Measurements from ENCODE around the gene NFASC.

Gene NFASC

GRCh38 chr1:204836856-204837255 lies 33.8 kb upstream of the NFASC start:
- no peak overlapping the region for H3K27ac ChIP-seq (ENCODE audit: low read depth, low read length)
- no peak overlapping the region for H3K9ac ChIP-seq (ENCODE audit: low read depth, low read length)
- H3K9me3 ChIP-seq (ENCODE audit: control insufficient read depth, insufficient read depth, low read length) = no peaks in the 10 kb centered on the region
- no peaks in the 10 kb centered on the region for H3K27me3 ChIP-seq (ENCODE audit: control insufficient read depth, insufficient read depth, low read length)
- peaks cover 7% of the 10 kb centered on the region for H3K4me1 ChIP-seq (ENCODE audit: control insufficient read depth, insufficient read depth, low read length)
- H3K36me3 ChIP-seq (ENCODE audit: control insufficient read depth, insufficient read depth, low read length) = no peaks in the 10 kb centered on the region
- no peak overlapping the region for H3K4me3 ChIP-seq (ENCODE audit: low read depth, low read length)

- Histone ChIP-seq H3K9ac (ENCODE audit: low read depth, low read length) (no peak overlapping the region), H3K27me3 (ENCODE audit: control insufficient read depth, insufficient read depth, low read length) (no peaks in the 10 kb centered on the region), H3K36me3 (ENCODE audit: control insufficient read depth, insufficient read depth, low read length) (no peaks in the 10 kb centered on the region), H3K9me3 (ENCODE audit: control insufficient read depth, insufficient read depth, low read length) (no peaks in the 10 kb centered on the region), H3K4me3 (ENCODE audit: low read depth, low read length) (no peak overlapping the region), H3K27ac (ENCODE audit: low read depth, low read length) (no peak overlapping the region), H3K4me1 (ENCODE audit: control insufficient read depth, insufficient read depth, low read length) (peaks cover 7% of the 10 kb centered on the region)
These were observed 33.1 kb upstream of the NFASC start for GRCh38 chr1:204837440-204838084.

GRCh38 chr1:204841316-204841715 lies 29.3 kb upstream of the NFASC start:
- no peak overlapping the region for H3K4me3 ChIP-seq (ENCODE audit: low read depth, low read length)
- peaks cover 4% of the 10 kb centered on the region; the same call in 1 of the 2 replicates for H3K4me1 ChIP-seq (ENCODE audit: control insufficient read depth, insufficient read depth, low read length)
- H3K27ac ChIP-seq (ENCODE audit: low read depth, low read length) = no peak overlapping the region
- no peaks in the 10 kb centered on the region for H3K9me3 ChIP-seq (ENCODE audit: control insufficient read depth, insufficient read depth, low read length)
- no peak overlapping the region for H3K9ac ChIP-seq (ENCODE audit: low read depth, low read length)
- no peaks in the 10 kb centered on the region for H3K27me3 ChIP-seq (ENCODE audit: control insufficient read depth, insufficient read depth, low read length)
- no peaks in the 10 kb centered on the region for H3K36me3 ChIP-seq (ENCODE audit: control insufficient read depth, insufficient read depth, low read length)

- Histone ChIP-seq H3K27ac (ENCODE audit: low read depth, low read length) (no peak overlapping the region), H3K4me3 (ENCODE audit: low read depth, low read length) (no peak overlapping the region), H3K9ac (ENCODE audit: low read depth, low read length) (no peak overlapping the region), H3K4me1 (ENCODE audit: control insufficient read depth, insufficient read depth, low read length) (peaks cover 4% of the 10 kb centered on the region; the same call in 1 of the 2 replicates), H3K27me3 (ENCODE audit: control insufficient read depth, insufficient read depth, low read length) (no peaks in the 10 kb centered on the region), H3K9me3 (ENCODE audit: control insufficient read depth, insufficient read depth, low read length) (no peaks in the 10 kb centered on the region), H3K36me3 (ENCODE audit: control insufficient read depth, insufficient read depth, low read length) (no peaks in the 10 kb centered on the region)
These were observed 28.9 kb upstream of the NFASC start for GRCh38 chr1:204841798-204842197.

GRCh38 chr1:204842369-204842768 lies 28.3 kb upstream of the NFASC start:
- peaks cover 4% of the 10 kb centered on the region; the same call in 1 of the 2 replicates for H3K4me1 ChIP-seq (ENCODE audit: control insufficient read depth, insufficient read depth, low read length)
- no peak overlapping the region for H3K27ac ChIP-seq (ENCODE audit: low read depth, low read length)
- H3K27me3 ChIP-seq (ENCODE audit: control insufficient read depth, insufficient read depth, low read length) = no peaks in the 10 kb centered on the region
- no peak overlapping the region for H3K9ac ChIP-seq (ENCODE audit: low read depth, low read length)
- no peaks in the 10 kb centered on the region for H3K9me3 ChIP-seq (ENCODE audit: control insufficient read depth, insufficient read depth, low read length)
- no peak overlapping the region for H3K4me3 ChIP-seq (ENCODE audit: low read depth, low read length)
- H3K36me3 ChIP-seq (ENCODE audit: control insufficient read depth, insufficient read depth, low read length) = no peaks in the 10 kb centered on the region

- no peak overlapping the region for H3K4me3 ChIP-seq (ENCODE audit: low read depth, low read length)
- peaks cover 4% of the 10 kb centered on the region; the same call in 1 of the 2 replicates for H3K4me1 ChIP-seq (ENCODE audit: control insufficient read depth, insufficient read depth, low read length)
- no peaks in the 10 kb centered on the region for H3K36me3 ChIP-seq (ENCODE audit: control insufficient read depth, insufficient read depth, low read length)
- H3K27ac ChIP-seq (ENCODE audit: low read depth, low read length) = no peak overlapping the region
- no peak overlapping the region for H3K9ac ChIP-seq (ENCODE audit: low read depth, low read length)
- H3K27me3 ChIP-seq (ENCODE audit: control insufficient read depth, insufficient read depth, low read length) = no peaks in the 10 kb centered on the region
- H3K9me3 ChIP-seq (ENCODE audit: control insufficient read depth, insufficient read depth, low read length) = no peaks in the 10 kb centered on the region
These were observed 27.8 kb upstream of the NFASC start for GRCh38 chr1:204842892-204843291.

- H3K4me3 ChIP-seq (ENCODE audit: low read depth, low read length) = no peak overlapping the region
- H3K4me1 ChIP-seq (ENCODE audit: control insufficient read depth, insufficient read depth, low read length) = peaks cover 4% of the 10 kb centered on the region; the same call in 1 of the 2 replicates
- H3K27me3 ChIP-seq (ENCODE audit: control insufficient read depth, insufficient read depth, low read length) = no peaks in the 10 kb centered on the region
- no peaks in the 10 kb centered on the region for H3K36me3 ChIP-seq (ENCODE audit: control insufficient read depth, insufficient read depth, low read length)
- no peak overlapping the region for H3K9ac ChIP-seq (ENCODE audit: low read depth, low read length)
- H3K27ac ChIP-seq (ENCODE audit: low read depth, low read length) = no peak overlapping the region
- no peaks in the 10 kb centered on the region for H3K9me3 ChIP-seq (ENCODE audit: control insufficient read depth, insufficient read depth, low read length)
These were observed 24.1 kb upstream of the NFASC start for GRCh38 chr1:204846546-204846945.

- H3K9me3 ChIP-seq (ENCODE audit: control insufficient read depth, insufficient read depth, low read length) = no peaks in the 10 kb centered on the region
- no peak overlapping the region for H3K9ac ChIP-seq (ENCODE audit: low read depth, low read length)
- H3K4me3 ChIP-seq (ENCODE audit: low read depth, low read length) = no peak overlapping the region
- H3K27ac ChIP-seq (ENCODE audit: low read depth, low read length) = no peak overlapping the region
- peaks cover 4% of the 10 kb centered on the region; the same call in 1 of the 2 replicates for H3K4me1 ChIP-seq (ENCODE audit: control insufficient read depth, insufficient read depth, low read length)
- no peaks in the 10 kb centered on the region for H3K27me3 ChIP-seq (ENCODE audit: control insufficient read depth, insufficient read depth, low read length)
- no peaks in the 10 kb centered on the region for H3K36me3 ChIP-seq (ENCODE audit: control insufficient read depth, insufficient read depth, low read length)
These were observed 22.1 kb upstream of the NFASC start for GRCh38 chr1:204848579-204848978.

- Histone ChIP-seq H3K27me3 (ENCODE audit: control insufficient read depth, insufficient read depth, low read length) (no peaks in the 10 kb centered on the region), H3K4me1 (ENCODE audit: control insufficient read depth, insufficient read depth, low read length) (0 out of 2 replicates have a peak, but pooled peaks cover 5% of the 10 kb centered on the region), H3K27ac (ENCODE audit: low read depth, low read length) (no peak overlapping the region), H3K9me3 (ENCODE audit: control insufficient read depth, insufficient read depth, low read length) (no peaks in the 10 kb centered on the region), H3K9ac (ENCODE audit: low read depth, low read length) (no peak overlapping the region), H3K36me3 (ENCODE audit: control insufficient read depth, insufficient read depth, low read length) (no peaks in the 10 kb centered on the region), H3K4me3 (ENCODE audit: low read depth, low read length) (no peak overlapping the region)
These were observed 17.8 kb upstream of the NFASC start for GRCh38 chr1:204852854-204853253.

- no peak overlapping the region for H3K9ac ChIP-seq (ENCODE audit: low read depth, low read length)
- H3K27me3 ChIP-seq (ENCODE audit: control insufficient read depth, insufficient read depth, low read length) = no peaks in the 10 kb centered on the region
- H3K36me3 ChIP-seq (ENCODE audit: control insufficient read depth, insufficient read depth, low read length) = no peaks in the 10 kb centered on the region
- peaks cover 8% of the 10 kb centered on the region for H3K4me1 ChIP-seq (ENCODE audit: control insufficient read depth, insufficient read depth, low read length)
- H3K4me3 ChIP-seq (ENCODE audit: low read depth, low read length) = no peak overlapping the region
- no peak overlapping the region for H3K27ac ChIP-seq (ENCODE audit: low read depth, low read length)
- H3K9me3 ChIP-seq (ENCODE audit: control insufficient read depth, insufficient read depth, low read length) = no peaks in the 10 kb centered on the region
These were observed 17.2 kb upstream of the NFASC start for GRCh38 chr1:204853436-204853835.

- Histone ChIP-seq H3K4me3 (ENCODE audit: low read depth, low read length) (no peak overlapping the region), H3K27me3 (ENCODE audit: control insufficient read depth, insufficient read depth, low read length) (no peaks in the 10 kb centered on the region), H3K36me3 (ENCODE audit: control insufficient read depth, insufficient read depth, low read length) (no peaks in the 10 kb centered on the region)
These were observed 16.4 kb upstream of the NFASC start for GRCh38 chr1:204854286-204854685.

More at GRCh38 chr1:204854286-204854685, 16.4 kb upstream of the NFASC start:
- H3K27ac ChIP-seq (ENCODE audit: low read depth, low read length) = no peak overlapping the region
- no peak overlapping the region for H3K9ac ChIP-seq (ENCODE audit: low read depth, low read length)
- peaks cover 12% of the 10 kb centered on the region for H3K4me1 ChIP-seq (ENCODE audit: control insufficient read depth, insufficient read depth, low read length)
- H3K9me3 ChIP-seq (ENCODE audit: control insufficient read depth, insufficient read depth, low read length) = no peaks in the 10 kb centered on the region
